IMR-90 (cell line): ENCODE measurements around the gene GSS. TPM values are rescaled to one million over a fixed set of nuclear protein-coding genes. Genes with fewer than 3 reads are reported as not detected.

Experiments used
- ATAC-seq: fragments of 200-7000 bp; cut with Tn5 transposase; 2 replicates; pipeline ENCODE4 v1.9.1; 2020; ENCODE audit warnings: low read depth, mild to moderate bottlenecking, moderate library complexity
- BruUV-seq: library from RNA; stranded (reverse); fragments of 400-500 nt; replicated peaks from 2 replicates; lab custom pipeline; 2021; lab: Mats Ljungman, UMichigan
- CTCF ChIA-PET: fragments of 300-600 bp; formaldehyde crosslinking; extraction: SDS; loops from one replicate; lab custom pipeline; 2021; ENCODE audit warnings: antibody characterized with exemption; lab: Yijun Ruan, JAX
- POLR2A ChIA-PET: fragments of 300-600 bp; sonication (Branson Sonifier 250); formaldehyde crosslinking; loops from one replicate; lab custom pipeline; 2022; ENCODE audit warnings: antibody characterized with exemption; ENCODE audit not compliant: unreplicated experiment; lab: Charles Lee
- DNase-seq: peaks from one replicate; pipeline ENCODE4 v3.0.0; 2013
- H2AFZ ChIP-seq: replicated peaks from 2 replicates; pipeline ENCODE3; 2013; ENCODE audit warnings: low read length, mild to moderate bottlenecking; ENCODE audit not compliant: poor library complexity
- H2AK5ac ChIP-seq: 2 replicates; pipeline ENCODE4 v1.6.1; 2013; ENCODE audit warnings: low read depth, low read length, inconsistent platforms
- H2AK9ac ChIP-seq: replicated peaks from 2 replicates; pipeline ENCODE3; 2013; ENCODE audit warnings: mild to moderate bottlenecking, low read depth, low read length, moderate library complexity; ENCODE audit not compliant: poor library complexity
- H2BK120ac ChIP-seq: 2 replicates; pipeline ENCODE4 v1.6.1; 2013; ENCODE audit warnings: low read depth, low read length, inconsistent platforms
- H2BK15ac ChIP-seq: 3 replicates; pipeline ENCODE4 v1.6.1; 2013; ENCODE audit warnings: low read depth, low read length, inconsistent platforms
- H2BK20ac ChIP-seq: 2 replicates; pipeline ENCODE4 v1.6.1; 2013; ENCODE audit warnings: low read depth, mild to moderate bottlenecking, inconsistent platforms, low read length, moderate library complexity
- H2BK5ac ChIP-seq: 2 replicates; pipeline ENCODE4 v1.6.1; 2013; ENCODE audit warnings: mild to moderate bottlenecking, low read depth, low read length, inconsistent platforms; ENCODE audit not compliant: poor library complexity, severe bottlenecking
- H3K14ac ChIP-seq: replicated peaks from 2 replicates; pipeline ENCODE4 v1.6.1; 2013; ENCODE audit warnings: low read depth, low read length, inconsistent platforms
- H3K18ac ChIP-seq: 2 replicates; pipeline ENCODE4 v1.6.1; 2013; ENCODE audit warnings: low read depth, low read length, control low read depth
- H3K23ac ChIP-seq: 2 replicates; pipeline ENCODE4 v1.6.1; 2013; ENCODE audit warnings: low read depth, low read length, inconsistent platforms
- H3K27ac ChIP-seq: 2 replicates; pipeline ENCODE4 v1.5.1; 2013; ENCODE audit warnings: mild to moderate bottlenecking, control low read depth, low read length; ENCODE audit not compliant: insufficient read depth
- H3K27me3 ChIP-seq: 2 replicates; pipeline ENCODE4 v1.6.1; 2013; ENCODE audit warnings: low read length; ENCODE audit not compliant: control insufficient read depth, insufficient read depth
- H3K36me3 ChIP-seq: 2 replicates; pipeline ENCODE4 v1.6.1; 2013; ENCODE audit warnings: low read length, mixed read lengths; ENCODE audit not compliant: control insufficient read depth, insufficient read depth
- H3K4ac ChIP-seq: 2 replicates; pipeline ENCODE4 v1.6.1; 2013; ENCODE audit warnings: low read depth, low read length, inconsistent platforms
- H3K4me1 ChIP-seq: 2 replicates; pipeline ENCODE4 v1.6.1; 2013; ENCODE audit warnings: low read length, mixed read lengths; ENCODE audit not compliant: control insufficient read depth, insufficient read depth
- H3K4me2 ChIP-seq: 2 replicates; pipeline ENCODE4 v1.6.1; 2013; ENCODE audit warnings: low read depth, mild to moderate bottlenecking, control low read depth, low read length, moderate library complexity
- H3K4me3 ChIP-seq: 2 replicates; pipeline ENCODE4 v1.5.1; 2013; ENCODE audit warnings: low read depth, mild to moderate bottlenecking, control low read depth, low read length, moderate library complexity; ENCODE audit not compliant: insufficient read depth
- H3K56ac ChIP-seq: 2 replicates; pipeline ENCODE4 v1.6.1; 2013; ENCODE audit warnings: low read length, inconsistent platforms; ENCODE audit not compliant: insufficient read depth; ENCODE audit errors: extremely low read depth
- H3K79me1 ChIP-seq, 2 experiments: 2 replicates each; pipeline ENCODE4 v1.6.1; 2013; ENCODE audit warnings: low read length in 2 of 2, inconsistent platforms in 1 of 2, low read depth in 1 of 2
- H3K9ac ChIP-seq: 2 replicates; pipeline ENCODE4 v1.6.1; 2013; ENCODE audit warnings: low read depth, low read length, control low read depth
- H3K9me1 ChIP-seq: 2 replicates; pipeline ENCODE4 v1.6.1; 2013; ENCODE audit warnings: low read length, inconsistent platforms; ENCODE audit not compliant: insufficient read depth
- H3K9me3 ChIP-seq: 2 replicates; pipeline ENCODE4 v1.6.1; 2013; ENCODE audit warnings: low read length; ENCODE audit not compliant: control insufficient read depth, insufficient read depth
- H4K20me1 ChIP-seq: 2 replicates; pipeline ENCODE4 v1.6.1; 2013; ENCODE audit warnings: low read length, inconsistent platforms; ENCODE audit not compliant: insufficient read depth
- H4K5ac ChIP-seq: 2 replicates; pipeline ENCODE4 v1.6.1; 2013; ENCODE audit warnings: mild to moderate bottlenecking, low read depth, low read length, control low read depth
- H4K8ac ChIP-seq, 2 experiments: 2 replicates each; pipeline ENCODE4 v1.6.1; 2013; ENCODE audit warnings: low read depth in 2 of 2, low read length in 2 of 2, control low read depth in 1 of 2, inconsistent platforms in 1 of 2
- H4K91ac ChIP-seq: 2 replicates; pipeline ENCODE4 v1.6.1; 2013; ENCODE audit warnings: low read depth, low read length, inconsistent platforms; ENCODE audit not compliant: insufficient read depth
- BHLHE40 ChIP-seq: fragments of 150-350 bp; IDR thresholded peaks from 2 replicates; pipeline ENCODE4 v1.6.1; 2016; ENCODE audit warnings: mild to moderate bottlenecking, low read depth, low read length
- POLR2A ChIP-seq: IDR thresholded peaks from 2 replicates; pipeline ENCODE4 v1.6.1; 2012; ENCODE audit warnings: mild to moderate bottlenecking, low read depth, low read length
- RFX5 ChIP-seq: IDR thresholded peaks from 2 replicates; pipeline ENCODE4 v1.8.0; 2012; ENCODE audit warnings: low read depth, mild to moderate bottlenecking, low read length, moderate library complexity
- WGBS, 2 experiments: methylation state at CpG; one replicate each; pipeline versions ENCODE4 v1.1.5 to v1.1.7; 2013; ENCODE audit warnings: missing lambda C conversion rate in 2 of 2; ENCODE audit not compliant: insufficient read length in 1 of 2; ENCODE audit errors: extremely low coverage in 2 of 2; 5-methylcytosine and 5-hydroxymethylcytosine counted together
- dilution Hi-C: fragments of 300-500 bp; cut with HindIII; formaldehyde crosslinking; loops from one replicate; pipeline ENCODE4 v1.14.3; 2018; ENCODE audit warnings: low sequenced_read_pairs; ENCODE audit not compliant: unreplicated experiment
- in situ Hi-C: fragments of 300-500 bp; cut with MboI; formaldehyde crosslinking; loops from 3 replicates; pipeline ENCODE4 v1.14.3; 2019; ENCODE audit warnings: low sequenced_read_pairs, inconsistent platforms, mixed read lengths
- intact Hi-C: fragments of 100-400 bp; cut with micrococcal nuclease; formaldehyde crosslinking; loops from 2 replicates; pipeline ENCODE4 v1.10.0; 2022
- polyA plus RNA-seq, 3 experiments: library from polyadenylated mRNA; depleted of rRNA; stranded (reverse); fragments of >200 nt; gene quantifications; 2 replicates each; pipeline ENCODE4 v1.2.3, GENCODE V29; 2012; ENCODE audit warnings: low replicate concordance in 1 of 3
- total RNA-seq: library from RNA; depleted of rRNA; stranded (reverse); fragments of >200 nt; gene quantifications from 2 replicates; pipeline ENCODE4 v1.2.3, GENCODE V29; 2012
- TF ChIP-seq, protein P1 (sequence below): fragments of 150-350 bp; IDR thresholded peaks from 2 replicates; pipeline ENCODE4 v1.6.1; 2017; ENCODE audit warnings: mild to moderate bottlenecking, antibody characterized with exemption, low read length, low read depth

Gene GSS
- total and polyA plus RNA-seq, 2 of the 4 experiments (the other 2 are of a cell fraction), result 73.7 to 90.0 TPM

DNA sequence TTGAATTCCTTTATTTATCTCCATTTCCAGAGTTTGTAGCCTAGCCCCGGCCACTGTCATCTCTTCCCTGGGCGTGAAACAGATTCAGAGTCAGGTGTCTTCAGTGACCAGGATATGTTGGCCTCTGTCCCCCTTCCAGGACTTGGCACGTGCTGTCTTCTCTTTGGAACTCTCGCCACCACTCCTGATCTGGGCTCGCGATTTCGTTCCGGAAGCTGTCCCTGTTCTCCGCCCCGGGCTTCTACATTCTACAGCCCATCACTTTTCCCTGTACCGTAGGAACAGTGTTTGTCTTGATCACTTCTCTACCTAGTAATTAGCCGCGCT is 739 bp downstream of the GSS start:
- ChIA-PET CTCF (interaction anchor here (2.6 kb wide), 1 partner anchor 81 kb away, joined by 19 read pairs; the partner anchor contains the start of gene GGT7), POLR2A (interaction anchor here (1.0 kb wide), 1 partner anchor 67 kb away, joined by 3 read pairs; no protein-coding TSS in a partner anchor)
- Histone ChIP-seq H2AFZ (peak overlapping the region; percentile 91), H3K4ac (peak overlapping the region; percentile 95), H3K9ac (peak overlapping the region; percentile 85), H3K27me3 (no peaks in the 10 kb centered on the region), H3K27ac (peak overlapping the region; percentile 88), H2AK9ac (peak overlapping the region; percentile 99), H4K8ac (peak overlapping the region; percentile 90 to 96), H3K56ac (peak overlapping the region; percentile 96), H4K91ac (peak overlapping the region; percentile 94), H3K36me3 (peaks cover 2% of the 10 kb centered on the region; the same call in 1 of the 2 replicates), H4K5ac (peak overlapping the region; percentile 60), H2BK5ac (peak overlapping the region; percentile 82), H3K14ac (peak overlapping the region; percentile 98), H3K18ac (peak overlapping the region; percentile 79), H3K23ac (peak overlapping the region; percentile 85), H3K4me1 (peaks cover 3% of the 10 kb centered on the region), H3K9me1 (peaks cover 9% of the 10 kb centered on the region), H3K79me1 (peaks cover 13 to 36% of the 10 kb centered on the region in 2 experiments; a peak in 3 of 4 replicates), H2BK15ac (peak overlapping the region; percentile 87; the same call in 1 of the 3 replicates), H2BK120ac (peak overlapping the region; percentile 84), H3K4me3 (peak overlapping the region; percentile 62), H3K9me3 (no peaks in the 10 kb centered on the region), H4K20me1 (no peaks in the 10 kb centered on the region), H2BK20ac (peak overlapping the region; percentile 33; the same call in 1 of the 2 replicates), H2AK5ac (peak overlapping the region; percentile 79), H3K4me2 (peak overlapping the region; percentile 89)
- DNase-seq (peak; percentile 42), ATAC-seq (peak; percentile 24)
- WGBS, 2 experiments, result 22% methylated on average over 3 of the region's 13 CpGs; no CpG with 5 or more reads in 1 of the 2 experiments
- TSS peak; percentile 56 for BruUV-seq
- intact Hi-C loops (loop anchor here (1.0 kb wide), 1 partner anchor 81 kb away; no protein-coding TSS in a partner anchor), dilution Hi-C loops (no loop called here), in situ Hi-C loops (loop anchor here (5.0 kb wide), 1 partner anchor 83 kb away; the partner anchor contains the start of gene GGT7)
- TF ChIP-seq, protein P1, sequence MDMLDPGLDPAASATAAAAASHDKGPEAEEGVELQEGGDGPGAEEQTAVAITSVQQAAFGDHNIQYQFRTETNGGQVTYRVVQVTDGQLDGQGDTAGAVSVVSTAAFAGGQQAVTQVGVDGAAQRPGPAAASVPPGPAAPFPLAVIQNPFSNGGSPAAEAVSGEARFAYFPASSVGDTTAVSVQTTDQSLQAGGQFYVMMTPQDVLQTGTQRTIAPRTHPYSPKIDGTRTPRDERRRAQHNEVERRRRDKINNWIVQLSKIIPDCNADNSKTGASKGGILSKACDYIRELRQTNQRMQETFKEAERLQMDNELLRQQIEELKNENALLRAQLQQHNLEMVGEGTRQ, result peak; percentile 52; the same call in 1 of the 2 replicates
- TF ChIP-seq RFX5 (no peak), POLR2A (no peak), BHLHE40 (peak; percentile 89)
